T-helper 9 cell (primary cell): ENCODE measurements around the gene TLE4.

Source experiments
- DNase-seq: peaks from one replicate; pipeline ENCODE4 v3.0.0-alpha.2; 2020

Gene TLE4

GRCh38 chr9:79694676-79695400, 123.1 kb downstream of the TLE4 start:
- no peak for DNase-seq

GRCh38 chr9:79695531-79696175, 123.9 kb downstream of the TLE4 start:
- no peak for DNase-seq

DNA sequence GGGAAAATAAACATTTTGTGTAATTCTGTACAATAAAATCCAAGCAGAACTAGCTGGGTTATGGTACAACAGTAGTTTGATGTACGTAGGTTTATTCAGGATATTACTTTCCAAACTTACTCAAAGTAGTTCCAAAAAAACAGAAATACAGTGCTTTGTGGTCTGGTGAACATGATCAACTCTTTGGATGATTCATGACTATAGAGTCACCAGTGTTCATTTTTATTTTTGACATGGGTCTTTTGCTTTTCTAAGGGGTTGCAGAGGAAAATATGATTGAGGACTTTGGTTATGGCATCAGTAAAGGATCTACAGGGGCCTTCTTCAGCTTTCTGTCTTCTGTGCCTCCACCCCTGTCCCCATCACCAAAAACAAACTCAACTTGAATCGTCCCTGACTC, 127.2 kb downstream of the TLE4 start:
- no peak for DNase-seq

GRCh38 chr9:79699479-79699878, 127.7 kb downstream of the TLE4 start:
- no peak for DNase-seq

- DNase-seq = no peak
These were observed 129.0 kb downstream of the TLE4 start for GRCh38 chr9:79700607-79701360.

GRCh38 chr9:79701651-79702050, 129.9 kb downstream of the TLE4 start:
- DNase-seq = no peak

DNA sequence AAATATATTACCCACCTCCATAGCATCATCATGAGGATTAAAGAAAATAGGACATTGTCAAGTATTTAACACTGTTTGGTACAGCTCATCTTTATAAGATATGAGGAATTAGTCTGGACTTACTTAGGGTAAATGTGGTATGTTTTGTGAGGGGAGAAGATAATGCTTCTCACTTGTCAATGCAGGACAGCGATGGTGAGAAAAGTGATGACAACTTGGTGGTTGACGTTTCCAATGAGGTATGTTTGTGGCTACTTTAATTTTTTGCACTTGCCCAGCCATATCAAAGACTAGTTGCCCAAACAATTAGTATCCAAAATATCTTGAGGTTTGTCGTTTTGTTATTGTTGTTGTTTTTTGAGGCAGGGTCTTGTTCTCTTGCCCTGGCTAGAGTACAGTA, 133.9 kb downstream of the TLE4 start:
- DNase-seq = no peak

GRCh38 chr9:79706512-79706911, 134.7 kb downstream of the TLE4 start:
- DNase-seq = no peak

DNA sequence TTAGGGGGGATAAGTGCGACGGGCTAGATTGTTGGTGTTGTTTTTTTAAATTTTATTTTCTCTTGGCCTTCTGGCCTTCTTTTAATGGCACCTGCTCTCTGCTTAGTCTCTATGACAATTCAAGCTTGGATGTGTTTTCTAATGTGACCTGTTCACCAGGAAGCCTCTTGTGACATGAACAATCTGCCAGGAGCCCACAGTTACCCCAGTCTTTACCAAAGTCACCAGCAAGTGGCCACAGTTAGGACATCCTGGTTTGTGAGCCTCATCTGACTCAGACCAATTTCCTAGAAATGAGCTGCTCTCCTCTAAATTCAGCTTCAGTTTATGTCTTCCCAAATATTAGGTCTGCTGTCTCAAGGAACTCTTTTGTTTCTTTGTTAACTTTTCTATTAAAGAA, 135.8 kb downstream of the TLE4 start:
- DNase-seq = no peak

GRCh38 chr9:79708541-79708940, 136.8 kb downstream of the TLE4 start:
- no peak for DNase-seq

DNA sequence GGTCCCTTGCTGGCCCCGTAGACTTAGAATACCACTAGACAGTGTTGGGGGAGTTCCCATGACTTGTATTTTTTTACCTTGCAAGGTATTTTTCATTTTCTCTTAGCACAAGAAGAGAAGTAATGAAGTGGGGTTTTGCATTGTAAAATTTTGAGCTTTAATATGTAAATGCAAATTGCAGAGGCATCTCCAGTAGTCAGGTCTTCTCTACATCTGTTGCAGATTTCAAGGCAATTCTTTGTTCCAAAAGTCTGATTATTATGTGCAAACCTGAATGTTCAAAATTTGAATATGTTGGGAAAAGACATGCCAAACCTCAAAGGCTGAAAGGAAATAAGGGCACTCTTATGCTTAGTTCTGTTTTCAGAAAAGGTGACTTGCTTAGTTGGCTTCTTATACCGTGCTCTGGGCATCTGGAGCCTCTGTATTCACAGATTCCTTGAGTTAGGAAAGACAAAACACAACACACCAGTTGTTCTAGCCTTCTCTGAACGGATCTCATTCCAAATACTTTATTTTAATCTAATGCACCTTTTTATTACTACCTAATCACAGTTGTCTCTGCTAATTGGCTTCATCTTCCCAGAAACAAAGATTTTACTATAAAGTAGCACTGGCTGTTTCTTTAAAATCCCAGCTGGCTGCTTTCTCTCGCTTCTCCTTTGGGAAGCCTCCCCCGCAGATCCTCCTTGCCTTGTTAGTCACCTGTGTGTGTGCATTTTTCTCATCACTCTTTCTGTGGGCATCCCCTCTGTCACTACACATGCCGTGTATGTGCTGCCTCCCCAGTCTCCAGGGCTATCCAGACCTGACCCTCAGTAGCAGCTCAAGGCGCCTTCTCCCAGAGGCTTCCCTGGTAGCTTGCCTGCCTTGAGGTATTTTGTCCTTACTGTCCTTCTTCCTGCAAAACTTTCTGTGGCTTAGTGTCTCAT, 138.2 kb downstream of the TLE4 start:
- no peak for DNase-seq

- DNase-seq = no peak
These were observed 140.1 kb downstream of the TLE4 start for GRCh38 chr9:79711874-79712273.

GRCh38 chr9:79719021-79719420, 147.3 kb downstream of the TLE4 start:
- no peak for DNase-seq

DNA sequence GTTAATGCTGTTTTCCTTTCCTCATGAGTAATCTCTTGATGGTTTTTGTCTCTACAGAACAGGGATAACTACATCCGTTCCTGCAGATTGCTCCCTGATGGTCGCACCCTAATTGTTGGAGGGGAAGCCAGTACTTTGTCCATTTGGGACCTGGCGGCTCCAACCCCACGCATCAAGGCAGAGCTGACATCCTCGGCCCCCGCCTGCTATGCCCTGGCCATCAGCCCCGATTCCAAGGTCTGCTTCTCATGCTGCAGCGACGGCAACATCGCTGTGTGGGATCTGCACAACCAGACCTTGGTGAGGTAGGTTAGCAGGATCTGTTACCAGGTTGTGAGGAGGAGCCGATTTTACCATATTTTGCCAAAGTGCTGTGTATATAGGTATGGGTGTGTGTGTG, 148.2 kb downstream of the TLE4 start:
- no peak for DNase-seq

GRCh38 chr9:79731171-79731890, 159.6 kb downstream of the TLE4 start:
- no peak for DNase-seq

- no peak for DNase-seq
These were observed 163.4 kb downstream of the TLE4 start for GRCh38 chr9:79735023-79735779.

DNA sequence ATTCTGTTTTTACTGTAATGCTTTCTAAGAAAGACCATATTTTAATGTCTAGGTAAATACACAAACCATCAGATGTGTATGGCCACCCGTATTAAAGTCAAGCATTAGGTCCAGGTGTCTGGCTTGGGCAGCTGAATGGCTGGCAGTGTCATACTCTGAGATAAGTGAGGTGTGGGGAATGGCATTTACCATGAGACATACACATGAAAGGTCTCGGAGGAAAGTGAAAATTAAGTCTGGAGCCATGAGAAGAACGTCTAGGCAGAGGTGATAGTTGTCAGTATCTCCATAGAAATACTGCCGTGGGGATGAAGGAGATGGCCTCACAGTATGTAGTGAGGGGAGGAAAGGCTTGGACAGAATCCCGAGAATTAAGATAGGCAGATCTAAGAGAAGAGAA, 164.3 kb downstream of the TLE4 start:
- no peak for DNase-seq

- DNase-seq = no peak
These were observed 169.6 kb downstream of the TLE4 start for GRCh38 chr9:79741381-79741780.

DNA sequence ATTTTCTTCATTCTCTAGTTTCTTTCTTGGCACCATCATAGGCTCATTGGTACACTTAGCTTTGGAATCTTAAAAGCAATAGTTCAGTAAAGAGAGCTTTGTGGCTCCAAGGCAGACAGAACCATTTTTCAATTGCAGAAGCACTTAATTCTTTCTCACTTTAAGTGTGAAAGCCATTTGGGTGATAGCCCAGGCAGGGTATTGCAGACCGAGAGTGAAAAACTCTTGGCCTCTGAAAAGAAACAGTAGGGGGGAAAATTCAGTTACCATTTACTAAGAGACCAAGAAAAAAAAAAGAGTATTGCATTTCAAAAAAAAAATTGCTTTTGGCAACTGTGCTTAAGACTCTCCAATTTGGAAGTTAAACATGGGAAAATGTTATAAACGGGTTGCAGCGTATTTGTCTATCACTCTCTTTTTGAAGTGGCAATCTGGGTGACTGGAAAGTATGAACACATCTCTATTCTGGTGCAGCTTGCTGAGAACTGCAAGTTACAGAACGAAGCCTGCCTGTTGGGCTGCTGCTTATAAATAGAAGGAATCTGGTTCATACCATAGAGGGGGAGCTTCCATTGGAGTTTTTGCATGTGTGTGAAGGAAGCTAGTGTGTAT, 170.5 kb downstream of the TLE4 start:
- no peak for DNase-seq

- DNase-seq = no peak
These were observed 172.8 kb downstream of the TLE4 start for GRCh38 chr9:79744521-79744920.
